Measurements from ENCODE around the gene UST. TPM values are rescaled to one million over a fixed set of nuclear protein-coding genes. Genes with fewer than 3 reads are reported as not detected.

The UST gene
- total and polyA plus RNA-seq, 3 donors from 2014 or later, result 14.9 to 16.0 (median 14.9) TPM

GRCh38 chr6:149089510-149089909 is 342.7 kb downstream of the UST start:
- no peak for DNase-seq
- intact Hi-C loops (cut with DNase I; ENCODE audit: low total_unique reads), result loop anchor here (10.0 kb wide), 1 partner anchor 335 kb away; no protein-coding TSS in a partner anchor
- H3K27ac ChIP-seq, result no peak overlapping the region
- no peak overlapping the region for H3K4me3 ChIP-seq
- no peaks in the 10 kb centered on the region for H3K27me3 ChIP-seq
- no peaks in the 10 kb centered on the region for H3K36me3 ChIP-seq (ENCODE audit: low read depth, missing control alignments)
- WGBS, 2 donors, result 90 to 94% methylated on average over 8 of the region's 8 CpGs
- H3K4me1 ChIP-seq, result peaks cover 9% of the 10 kb centered on the region
- H3K9me3 ChIP-seq, result no peaks in the 10 kb centered on the region
- TF ChIP-seq CTCF (IDR thresholded peaks at IDR 0.05), result no peak
- TF ChIP-seq POLR2A (IDR thresholded peaks at IDR 0.05), result no peak

- intact Hi-C loops (cut with DNase I; ENCODE audit: low total_unique reads), result no loop called here
- no peaks in the 10 kb centered on the region for H3K36me3 ChIP-seq (ENCODE audit: low read depth, missing control alignments)
- no peak for DNase-seq
- TF ChIP-seq CTCF (IDR thresholded peaks at IDR 0.05), result no peak
- TF ChIP-seq POLR2A (IDR thresholded peaks at IDR 0.05), result no peak
- H3K4me3 ChIP-seq, result no peak overlapping the region
- WGBS, 2 donors, result 79 to 84% methylated on average over 4 of the region's 4 CpGs
- H3K27ac ChIP-seq, result no peak overlapping the region
- peaks cover 15% of the 10 kb centered on the region for H3K4me1 ChIP-seq
- H3K27me3 ChIP-seq, result no peaks in the 10 kb centered on the region
- no peaks in the 10 kb centered on the region for H3K9me3 ChIP-seq
These were observed 344.1 kb downstream of the UST start for GRCh38 chr6:149090937-149091336.

GRCh38 chr6:149093643-149094042 is 346.8 kb downstream of the UST start:
- Histone ChIP-seq H3K9me3 (no peaks in the 10 kb centered on the region), H3K27ac (no peak overlapping the region), H3K4me1 (peaks cover 15% of the 10 kb centered on the region), H3K36me3 (ENCODE audit: low read depth, missing control alignments) (no peaks in the 10 kb centered on the region), H3K27me3 (no peaks in the 10 kb centered on the region), H3K4me3 (no peak overlapping the region)
- TF ChIP-seq POLR2A (IDR thresholded peaks at IDR 0.05) (no peak), CTCF (IDR thresholded peaks at IDR 0.05) (no peak)
- WGBS, 2 donors, result 51 to 56% methylated on average over 3 of the region's 3 CpGs
- intact Hi-C loops (cut with DNase I; ENCODE audit: low total_unique reads), result no loop called here
- no peak for DNase-seq

GRCh38 chr6:149094156-149094555 is 347.3 kb downstream of the UST start:
- no peak overlapping the region for H3K4me3 ChIP-seq
- no peak overlapping the region for H3K27ac ChIP-seq
- H3K27me3 ChIP-seq, result no peaks in the 10 kb centered on the region
- peaks cover 15% of the 10 kb centered on the region for H3K4me1 ChIP-seq
- DNase-seq, result no peak
- TF ChIP-seq CTCF (IDR thresholded peaks at IDR 0.05) (no peak), POLR2A (IDR thresholded peaks at IDR 0.05) (no peak)
- intact Hi-C loops (cut with DNase I; ENCODE audit: low total_unique reads), result no loop called here
- no peaks in the 10 kb centered on the region for H3K36me3 ChIP-seq (ENCODE audit: low read depth, missing control alignments)
- no peaks in the 10 kb centered on the region for H3K9me3 ChIP-seq
- 65 to 81% methylated on average over 3 of the region's 3 CpGs for WGBS, 2 donors

- no peaks in the 10 kb centered on the region for H3K36me3 ChIP-seq (ENCODE audit: low read depth, missing control alignments)
- no peak overlapping the region for H3K4me3 ChIP-seq
- intact Hi-C loops (cut with DNase I; ENCODE audit: low total_unique reads), result no loop called here
- no peaks in the 10 kb centered on the region for H3K9me3 ChIP-seq
- H3K4me1 ChIP-seq, result peaks cover 15% of the 10 kb centered on the region
- TF ChIP-seq CTCF (IDR thresholded peaks at IDR 0.05), result no peak
- TF ChIP-seq POLR2A (IDR thresholded peaks at IDR 0.05), result no peak
- DNase-seq, result no peak
- no peak overlapping the region for H3K27ac ChIP-seq
- no peaks in the 10 kb centered on the region for H3K27me3 ChIP-seq
- WGBS, 2 donors, result 29 to 37% methylated on average over 2 of the region's 2 CpGs
These were observed 348.1 kb downstream of the UST start for GRCh38 chr6:149094934-149095351.
